NCI-H446 treated with DMSO at 0.1 percent for 48 hours (cell line): ENCODE data around the gene PUM1.
"Not testable (repeated sequence)": the region's sequence is repeated elsewhere in the genome, so short reads cannot be mapped to it uniquely, and the experiment has no call there.

Experiments used
- DNase-seq: peaks from one replicate; lab custom pipeline; 2025; lab: John Stamatoyannopoulos, UW

The PUM1 gene

DNA sequence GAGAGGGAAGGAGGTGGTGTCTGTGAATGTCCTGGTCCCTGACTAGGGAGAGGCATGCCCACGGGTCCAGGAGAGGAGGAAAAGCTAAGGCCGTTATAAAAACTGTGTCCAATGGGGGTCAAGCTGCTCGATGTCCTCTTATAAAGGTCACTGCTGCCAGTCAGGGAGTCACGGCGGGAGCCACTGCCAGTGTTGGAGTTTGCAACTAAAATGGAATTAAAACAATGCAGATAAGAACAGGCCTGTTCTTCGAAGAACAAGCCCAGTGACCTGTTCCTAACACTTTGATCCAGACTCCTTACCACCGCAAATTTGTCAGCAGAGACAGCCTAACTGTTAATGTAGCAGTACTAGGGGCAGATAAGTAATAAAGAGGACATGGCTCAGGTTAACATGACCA is 100.8 kb downstream of the PUM1 start:
- DNase-seq: no peak

DNA sequence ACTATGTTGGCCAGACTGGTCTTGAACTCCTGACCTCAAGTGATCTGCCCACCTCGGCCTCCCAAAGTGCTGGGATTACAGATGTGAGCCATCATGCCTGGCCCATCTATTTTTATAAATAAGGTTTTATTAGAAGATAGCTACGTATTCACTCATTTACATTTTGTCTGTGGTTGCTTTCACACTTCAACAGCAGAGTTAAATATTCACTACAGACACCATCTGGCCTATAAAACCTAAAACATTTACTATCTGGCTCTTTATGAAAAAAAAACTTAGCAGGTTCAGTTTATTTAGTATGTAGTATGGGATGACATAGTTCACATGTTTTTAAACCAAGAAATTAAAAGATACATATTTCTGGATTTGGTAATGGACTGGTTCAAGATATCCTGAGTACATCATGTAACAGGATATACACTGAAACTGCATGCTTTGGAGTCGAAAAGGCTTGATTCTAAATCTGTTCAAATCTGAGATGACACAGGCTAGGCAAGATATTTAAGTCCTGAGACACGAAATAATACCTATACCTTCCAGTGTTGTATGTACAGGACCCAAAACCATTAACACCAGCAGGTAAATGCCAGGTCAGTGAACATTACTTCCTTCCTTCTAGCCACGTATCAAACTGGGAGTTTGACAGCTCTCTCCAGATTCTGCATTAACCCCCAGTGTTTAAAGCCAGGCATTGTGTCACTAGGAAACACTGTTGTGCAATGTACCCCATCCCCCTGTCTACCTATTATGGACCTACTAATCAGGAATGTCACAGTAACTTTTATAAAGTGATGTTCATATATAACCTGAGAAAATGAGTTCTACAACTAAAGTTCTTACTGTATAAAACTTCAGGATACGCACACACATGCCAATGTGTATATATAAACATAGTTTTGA is 102.7 kb downstream of the PUM1 start:
- no peak for DNase-seq

DNA sequence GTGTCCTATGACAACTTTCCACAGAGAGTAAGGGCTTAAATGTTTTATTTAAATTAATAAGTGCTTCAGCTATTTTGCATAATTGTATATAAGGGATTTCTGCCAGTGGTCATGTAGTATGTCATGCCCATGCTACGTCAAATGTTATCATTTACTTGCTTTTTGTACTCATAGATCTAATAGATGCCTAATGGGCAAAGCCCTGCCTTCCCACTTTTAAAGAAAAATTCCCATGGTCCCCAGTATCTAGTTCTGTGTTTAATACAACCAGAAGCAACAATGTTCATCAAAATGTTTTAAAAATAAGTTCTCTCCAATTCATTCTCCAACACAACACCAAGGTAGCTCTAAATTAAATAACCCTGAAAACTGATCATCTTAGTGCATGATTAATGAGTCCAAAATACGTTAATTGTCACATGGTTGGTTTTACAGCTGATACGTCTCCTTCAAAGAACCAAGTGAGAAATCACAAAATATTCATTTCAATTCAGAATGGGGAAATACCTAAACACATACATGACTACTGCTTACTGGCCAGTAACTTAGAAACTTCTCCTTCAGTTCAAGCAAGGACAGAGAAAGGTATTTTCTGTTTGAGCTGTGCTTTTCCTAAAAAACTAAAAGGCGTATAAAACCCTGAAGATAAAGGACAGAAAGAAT is 107.8 kb downstream of the PUM1 start:
- DNase-seq: no peak

DNA sequence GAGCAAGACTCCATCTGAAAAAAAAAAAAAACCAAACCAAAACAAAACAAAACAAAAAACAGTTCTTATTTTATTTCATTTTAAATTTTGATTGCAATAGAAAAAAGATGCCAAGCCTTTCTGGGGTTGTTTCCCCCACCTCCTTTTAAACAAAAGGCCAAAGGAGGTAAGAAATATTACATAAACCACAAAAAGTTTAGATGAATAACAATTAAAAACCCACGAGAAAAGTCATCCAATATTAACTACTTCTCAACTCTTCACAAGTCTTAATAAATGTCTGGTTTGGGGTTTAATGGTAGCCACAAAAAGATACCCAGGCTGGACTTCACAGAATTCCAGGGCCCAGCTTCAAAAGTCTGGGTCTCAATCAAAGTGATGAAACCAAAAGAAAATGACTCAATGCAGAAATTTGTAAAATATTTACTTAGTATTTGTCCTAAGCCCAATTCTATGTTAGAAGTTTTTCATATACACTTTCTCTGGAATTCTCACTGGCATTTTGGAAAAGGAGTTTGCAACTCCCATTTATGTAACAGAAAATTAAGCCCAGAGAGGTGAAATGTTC is 110.0 kb downstream of the PUM1 start:
- no peak for DNase-seq

DNA sequence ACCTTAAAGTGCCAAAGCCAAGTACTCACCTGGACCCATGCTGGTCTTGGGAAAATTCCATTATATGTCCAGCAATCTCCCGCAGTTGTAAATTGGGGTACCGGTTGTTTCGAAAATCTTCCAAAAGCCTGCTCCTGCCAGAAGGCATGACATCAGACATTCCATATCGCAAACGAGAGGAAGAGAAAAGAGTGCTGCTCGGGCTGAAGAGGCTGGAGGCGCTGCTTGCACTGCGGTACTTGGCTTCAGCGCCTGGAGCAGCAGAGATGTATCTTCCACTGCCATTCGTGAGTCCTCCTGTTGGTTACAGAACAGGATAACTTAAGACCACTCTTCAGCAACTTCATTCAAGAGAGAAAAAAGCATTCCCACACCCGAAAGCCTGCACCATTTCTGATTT is 111.8 kb downstream of the PUM1 start:
- DNase-seq: no peak

DNA sequence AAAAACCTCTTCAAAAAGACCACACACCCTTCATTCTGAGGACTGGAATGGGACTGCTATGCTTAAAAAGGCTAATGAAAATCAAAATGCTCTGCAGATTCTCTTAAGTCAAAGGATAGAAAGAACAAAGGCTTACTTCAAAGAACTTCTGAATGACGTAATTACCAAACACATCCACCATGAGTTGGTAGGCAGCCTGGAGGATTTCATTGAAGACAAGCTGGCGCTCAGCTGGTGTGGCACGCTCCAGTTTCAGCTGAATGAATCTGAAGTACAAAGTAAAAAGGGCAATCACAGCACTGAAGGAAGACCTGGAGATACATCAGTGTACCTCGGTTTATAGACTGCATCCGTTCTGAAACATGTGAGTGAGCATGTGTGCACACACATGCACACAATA is 113.4 kb downstream of the PUM1 start:
- no peak for DNase-seq

DNA sequence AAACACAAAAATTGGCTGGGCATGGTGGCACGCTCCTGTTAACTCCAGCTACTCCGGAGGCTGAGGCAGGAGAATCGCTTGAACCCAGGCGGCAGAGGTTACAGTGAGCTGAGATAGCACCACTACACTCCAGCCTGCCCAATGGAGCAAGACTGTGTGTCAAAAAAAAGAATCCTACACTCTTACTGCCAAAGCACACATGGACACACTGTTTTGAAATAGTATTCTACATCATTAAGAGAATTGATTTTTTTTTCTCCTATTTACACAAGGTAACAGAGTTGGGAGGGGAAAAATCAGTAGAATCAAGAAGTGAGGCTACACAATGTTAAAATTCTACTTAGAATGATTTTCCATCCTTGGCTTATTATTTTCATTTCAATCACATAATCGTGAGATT is 114.8 kb downstream of the PUM1 start:
- DNase-seq: no peak

DNA sequence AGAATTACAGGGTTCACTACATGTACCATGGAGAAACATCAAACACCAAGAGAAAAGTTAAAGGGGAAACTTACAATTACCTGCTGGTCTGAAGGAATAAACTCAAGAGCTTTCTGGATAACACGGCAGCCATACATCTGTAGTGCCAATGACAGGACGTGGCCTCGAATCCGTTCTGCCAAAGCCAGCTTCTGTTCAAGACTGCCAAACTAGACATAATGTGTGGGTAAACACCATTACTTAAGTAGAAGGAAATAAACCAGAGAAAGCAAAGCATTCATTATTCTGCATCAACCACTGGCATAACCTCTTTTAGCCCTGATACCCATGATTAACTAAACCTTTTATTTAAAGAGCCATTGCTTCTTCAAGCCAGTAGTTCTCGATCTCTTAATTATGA is 115.5 kb downstream of the PUM1 start:
- DNase-seq: no peak

DNA sequence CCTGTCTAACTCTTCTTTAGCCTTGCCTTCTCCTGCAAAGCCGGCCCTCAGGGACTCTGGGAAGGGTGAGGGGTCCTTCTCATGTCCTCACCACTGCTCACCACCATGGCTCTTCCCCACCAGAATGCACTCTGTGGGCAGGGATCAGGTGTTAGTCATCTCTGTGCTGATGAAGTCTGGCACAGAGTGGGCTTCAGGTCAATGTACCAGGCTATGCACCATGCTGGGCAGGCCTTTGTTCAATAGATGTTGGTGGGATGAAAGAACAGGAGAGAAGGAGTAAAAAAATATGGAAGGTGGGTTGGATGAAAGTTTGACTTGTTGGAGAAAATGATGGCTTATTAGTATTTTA is 116.1 kb downstream of the PUM1 start:
- not testable (repeated sequence) for DNase-seq

DNA sequence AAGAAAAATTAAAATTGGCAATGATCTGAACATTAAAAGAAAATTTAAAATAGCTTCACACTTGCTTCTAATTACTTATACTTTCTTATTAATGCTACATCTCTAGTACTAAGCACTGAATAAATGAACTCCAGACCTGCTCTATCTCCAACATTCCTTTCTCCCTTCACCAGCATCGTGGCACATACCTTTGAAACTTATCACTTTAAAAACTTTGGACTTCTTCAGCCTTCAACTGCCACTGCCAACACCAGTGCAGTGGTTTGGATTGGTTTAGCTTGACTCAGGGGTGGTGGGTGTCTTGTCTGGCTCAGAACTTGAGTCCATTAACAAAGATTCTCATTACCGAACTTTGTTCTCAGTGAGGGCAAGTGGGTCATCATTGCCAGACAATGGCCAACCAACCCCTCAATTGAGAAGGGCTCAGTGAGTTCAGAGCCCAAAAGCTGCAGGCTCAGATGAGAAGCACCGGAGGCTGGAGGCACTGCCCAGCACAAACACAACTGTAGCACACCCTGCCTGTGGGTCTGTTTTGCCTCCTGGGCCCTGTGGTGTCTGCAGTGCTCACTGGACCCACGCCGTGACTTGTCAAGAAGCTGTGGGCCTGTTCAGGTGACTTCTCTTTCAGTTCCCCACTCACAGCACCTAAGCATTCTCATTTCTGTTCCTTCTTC is 116.6 kb downstream of the PUM1 start:
- not testable (repeated sequence) for DNase-seq

DNA sequence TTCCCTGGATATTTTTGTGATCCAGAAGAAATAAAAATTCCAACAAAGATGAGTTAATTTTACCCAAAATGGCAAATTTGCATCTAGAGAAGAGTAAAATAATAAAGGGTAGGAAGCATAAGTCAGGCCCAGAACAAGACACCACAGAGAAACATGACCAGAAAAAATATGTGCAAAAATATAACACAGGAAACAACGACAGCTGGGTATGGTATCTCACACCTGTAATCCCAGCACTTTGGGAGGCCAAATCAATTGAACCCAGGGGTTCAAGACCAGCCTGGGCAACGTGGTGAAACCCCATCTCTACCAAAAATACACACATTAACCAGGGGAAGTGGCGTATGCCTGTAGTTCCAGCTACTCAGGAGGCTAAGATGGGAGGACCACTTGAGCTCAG is 117.2 kb downstream of the PUM1 start:
- no peak for DNase-seq

DNA sequence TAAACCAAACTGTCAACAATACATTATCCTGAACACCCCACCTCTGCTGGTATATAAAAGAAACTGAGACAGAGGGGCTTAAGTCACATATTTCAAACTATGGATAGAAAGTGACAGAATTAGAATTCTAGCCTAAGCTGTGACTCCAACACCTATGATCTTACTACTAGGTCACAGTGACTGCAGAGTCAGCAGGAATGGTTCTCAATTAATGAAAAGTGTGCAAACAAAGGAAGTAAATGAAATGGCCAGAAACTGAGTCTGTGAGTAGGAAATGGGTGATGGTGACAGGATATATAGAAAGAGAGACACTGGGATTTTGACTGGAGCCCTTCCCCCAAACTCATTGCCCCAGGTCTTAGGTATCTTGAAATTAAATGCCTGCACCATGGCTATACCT is 118.3 kb downstream of the PUM1 start:
- DNase-seq: no peak

DNA sequence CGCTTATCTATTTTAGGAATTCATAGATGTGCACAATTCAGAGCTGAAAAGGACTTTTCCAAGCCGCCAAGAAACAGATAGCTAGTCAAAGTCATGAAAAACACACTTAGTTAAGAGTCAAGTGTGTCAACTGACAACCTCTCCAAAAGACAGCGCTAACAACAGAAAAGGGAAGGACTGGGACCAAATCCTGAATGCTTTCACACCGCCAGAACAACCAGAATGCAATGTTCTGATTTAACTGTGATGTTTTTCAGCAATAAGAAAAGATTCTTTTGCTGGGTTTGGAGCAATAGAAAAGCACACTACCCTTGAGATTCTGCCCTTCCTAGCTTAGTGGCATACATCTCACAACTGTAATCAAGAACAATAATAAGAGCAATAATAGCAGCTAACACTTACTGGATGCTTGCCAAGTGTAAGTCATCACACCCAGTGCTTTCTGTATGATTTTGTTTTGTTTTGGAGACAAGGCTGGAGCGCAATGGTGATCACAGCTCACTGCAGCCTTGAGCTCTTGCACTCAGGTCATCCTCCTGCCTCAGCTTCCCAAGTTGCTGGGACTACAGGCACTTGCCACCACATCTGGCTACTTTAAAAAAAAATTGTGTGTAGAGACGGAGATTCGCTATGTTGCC is 123.1 kb downstream of the PUM1 start:
- no peak for DNase-seq

DNA sequence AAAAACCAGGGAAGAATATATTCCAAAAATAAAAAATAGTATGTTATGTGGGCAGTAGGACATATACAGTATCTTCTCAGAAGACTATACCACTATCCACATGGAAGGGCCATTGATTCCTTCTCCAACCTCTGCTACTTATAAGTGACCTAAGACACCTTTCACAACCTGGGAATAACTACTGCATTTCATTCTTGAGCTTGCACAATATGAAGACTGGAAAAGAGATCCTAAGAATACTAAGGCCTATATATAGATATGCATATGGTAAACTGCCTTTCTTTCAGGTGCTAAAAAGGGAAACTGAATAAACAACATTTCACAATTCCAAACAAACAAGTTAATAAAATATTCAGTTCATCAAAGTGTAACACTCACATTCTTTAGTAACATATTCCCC is 125.0 kb downstream of the PUM1 start:
- no peak for DNase-seq

DNA sequence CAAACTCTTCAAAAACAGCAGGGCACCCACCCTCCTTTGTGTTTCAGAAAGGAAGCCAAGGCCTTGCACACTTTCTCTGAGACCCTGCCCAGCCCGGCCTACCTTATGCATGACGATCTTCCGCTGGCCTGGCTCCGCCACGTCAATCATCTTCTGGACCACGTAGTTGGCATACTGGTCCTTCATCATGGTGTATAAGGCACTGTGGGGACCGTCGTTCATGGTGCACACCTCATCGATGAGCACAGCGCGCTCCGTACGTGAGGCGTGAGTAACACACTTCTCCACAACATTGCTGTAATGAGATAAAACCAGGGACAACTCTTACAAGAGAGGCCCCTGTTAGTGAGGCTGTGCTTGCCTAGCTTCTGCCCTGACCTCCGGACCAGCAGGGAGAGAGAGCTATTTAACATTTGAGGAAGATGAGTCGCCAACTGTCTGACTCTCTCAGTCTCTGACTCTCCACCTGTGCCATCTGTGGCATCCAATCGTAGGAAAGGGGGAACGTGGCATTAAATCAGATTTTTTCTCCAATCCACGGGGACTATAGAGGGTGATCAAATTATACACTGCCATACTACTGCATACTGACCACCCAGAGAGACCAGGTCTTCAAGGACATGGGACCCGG is 128.9 kb downstream of the PUM1 start:
- DNase-seq: no peak

DNA sequence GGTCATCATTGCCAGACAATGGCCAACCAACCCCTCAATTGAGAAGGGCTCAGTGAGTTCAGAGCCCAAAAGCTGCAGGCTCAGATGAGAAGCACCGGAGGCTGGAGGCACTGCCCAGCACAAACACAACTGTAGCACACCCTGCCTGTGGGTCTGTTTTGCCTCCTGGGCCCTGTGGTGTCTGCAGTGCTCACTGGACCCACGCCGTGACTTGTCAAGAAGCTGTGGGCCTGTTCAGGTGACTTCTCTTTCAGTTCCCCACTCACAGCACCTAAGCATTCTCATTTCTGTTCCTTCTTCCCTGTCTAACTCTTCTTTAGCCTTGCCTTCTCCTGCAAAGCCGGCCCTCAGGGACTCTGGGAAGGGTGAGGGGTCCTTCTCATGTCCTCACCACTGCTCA is 129.8 kb downstream of the PUM1 start:
- not testable (repeated sequence) for DNase-seq

DNA sequence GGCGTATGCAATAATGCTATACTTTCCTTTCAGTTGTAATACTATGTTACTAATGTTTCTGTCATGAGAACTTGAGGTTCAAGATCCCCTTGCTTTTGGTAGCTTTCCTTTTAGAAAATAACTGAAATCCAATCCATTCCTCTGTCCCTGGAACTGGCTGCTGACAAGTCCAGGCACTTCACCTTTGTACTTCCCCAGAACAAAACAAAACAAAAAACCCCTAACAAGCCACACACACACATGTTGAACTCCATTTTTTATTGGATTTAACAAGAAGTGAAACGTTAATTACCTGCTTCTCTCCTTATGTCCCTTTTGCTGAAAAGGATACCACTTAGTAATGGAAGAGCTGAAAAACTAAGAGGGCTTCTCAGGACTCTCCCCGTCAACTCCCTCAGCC is 130.9 kb downstream of the PUM1 start:
- DNase-seq: no peak

DNA sequence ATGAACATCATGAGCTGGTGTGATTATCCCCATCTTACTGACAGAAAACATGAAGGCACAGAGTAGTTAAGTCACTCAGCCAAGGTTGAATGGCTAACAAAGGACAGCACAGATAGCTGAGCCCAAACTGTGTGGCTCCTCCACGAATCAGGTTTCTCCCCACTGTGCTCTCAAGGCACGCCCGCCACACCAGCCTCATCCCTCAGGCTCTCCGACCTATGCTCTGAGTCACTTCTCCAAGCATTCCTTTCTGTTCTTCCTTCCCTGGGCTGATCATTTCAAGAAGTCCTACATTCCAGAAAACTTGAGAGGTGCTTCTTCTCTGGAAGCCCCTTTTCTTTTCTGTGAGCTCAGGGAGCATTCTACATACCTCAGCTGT is 131.7 kb downstream of the PUM1 start:
- DNase-seq: no peak

DNA sequence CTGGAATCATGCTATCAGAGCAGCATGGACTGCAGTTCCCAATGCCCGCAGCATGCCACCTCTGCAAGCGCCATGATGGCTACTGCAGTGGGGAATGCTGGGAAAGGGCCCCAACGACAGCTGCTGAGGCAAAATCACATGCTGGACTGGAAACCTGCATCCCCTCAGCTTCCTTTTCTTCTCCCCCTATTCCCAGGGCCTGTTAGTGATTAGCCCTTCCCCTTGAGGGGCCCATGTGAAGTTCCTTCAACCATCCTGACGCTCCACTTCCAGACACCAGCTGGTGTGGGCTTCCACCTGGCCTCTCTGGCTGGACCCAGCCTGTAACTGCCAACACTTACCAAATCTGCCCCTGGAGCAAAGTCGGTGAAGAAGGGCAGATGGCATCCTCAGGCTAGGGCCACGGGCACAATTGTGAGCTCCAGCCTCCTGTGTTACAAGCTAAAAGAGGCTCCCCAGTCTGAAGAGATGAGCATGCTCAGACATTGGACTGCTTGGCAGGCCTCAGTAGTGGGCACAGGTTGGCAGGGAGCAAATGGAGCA is 134.8 kb downstream of the PUM1 start:
- no peak for DNase-seq

DNA sequence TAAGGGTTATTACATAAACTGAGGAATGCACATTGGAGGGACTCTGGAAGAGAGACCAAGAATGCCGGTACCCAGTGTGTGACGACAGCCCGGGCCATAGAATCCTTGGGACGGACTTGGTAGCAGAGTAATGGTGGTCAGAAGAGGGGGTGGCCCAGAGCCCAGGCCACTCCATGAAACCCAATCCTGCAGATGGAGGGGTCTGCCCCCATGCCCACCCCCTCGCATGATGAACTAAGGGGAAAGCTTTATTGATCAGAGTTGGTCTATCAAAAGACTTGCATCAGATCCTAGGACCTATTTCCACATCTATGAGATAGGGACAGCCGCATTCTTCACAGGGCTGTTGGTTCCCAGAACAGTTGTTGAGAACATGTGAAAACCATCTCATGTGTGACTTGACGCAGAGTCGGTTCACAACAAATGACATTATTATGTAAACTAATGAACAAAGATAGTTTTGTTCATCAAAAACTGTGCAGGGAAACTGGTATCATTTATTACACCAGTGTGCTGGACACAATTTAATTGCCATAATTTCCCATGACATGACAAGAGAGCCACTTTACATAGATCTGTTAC is 135.5 kb downstream of the PUM1 start:
- no peak for DNase-seq
